Activated naive CD8-positive, alpha-beta T cell treated with anti-CD3 and anti-CD28 coated beads for 36 hours (primary cell): ENCODE measurements around the gene IFFO2. TPM values are rescaled to one million over a fixed set of nuclear protein-coding genes. Genes with fewer than 3 reads are reported as not detected.

Experiments used
- DNase-seq: peaks from one replicate; pipeline ENCODE4 v3.0.0; 2021
- H3K27ac Mint-ChIP-seq: one replicate; pipeline ENCODE4 v1.8.0; 2022; ENCODE audit warnings: mild to moderate bottlenecking, moderate library complexity, mixed read lengths
- H3K27me3 Mint-ChIP-seq: one replicate; pipeline ENCODE4 v1.8.0; 2022; ENCODE audit warnings: mild to moderate bottlenecking, mixed read lengths
- H3K36me3 Mint-ChIP-seq: one replicate; pipeline ENCODE4 v1.8.0; 2021; ENCODE audit warnings: mild to moderate bottlenecking, mixed read lengths
- H3K4me1 Mint-ChIP-seq: one replicate; pipeline ENCODE4 v1.8.0; 2021; ENCODE audit warnings: mixed read lengths
- H3K4me3 Mint-ChIP-seq: one replicate; pipeline ENCODE4 v1.8.0; 2022; ENCODE audit warnings: mild to moderate bottlenecking, moderate library complexity, mixed read lengths
- H3K9me3 Mint-ChIP-seq: one replicate; pipeline ENCODE4 v1.8.0; 2022; ENCODE audit warnings: mixed read lengths
- total RNA-seq, 2 experiments: library from RNA; stranded (reverse); gene quantifications; one replicate each; pipeline ENCODE4 v1.2.3, GENCODE V29; 2021

The IFFO2 gene
- total RNA-seq, 2 experiments from 2014 or later: 21.4 to 21.7 TPM

DNA sequence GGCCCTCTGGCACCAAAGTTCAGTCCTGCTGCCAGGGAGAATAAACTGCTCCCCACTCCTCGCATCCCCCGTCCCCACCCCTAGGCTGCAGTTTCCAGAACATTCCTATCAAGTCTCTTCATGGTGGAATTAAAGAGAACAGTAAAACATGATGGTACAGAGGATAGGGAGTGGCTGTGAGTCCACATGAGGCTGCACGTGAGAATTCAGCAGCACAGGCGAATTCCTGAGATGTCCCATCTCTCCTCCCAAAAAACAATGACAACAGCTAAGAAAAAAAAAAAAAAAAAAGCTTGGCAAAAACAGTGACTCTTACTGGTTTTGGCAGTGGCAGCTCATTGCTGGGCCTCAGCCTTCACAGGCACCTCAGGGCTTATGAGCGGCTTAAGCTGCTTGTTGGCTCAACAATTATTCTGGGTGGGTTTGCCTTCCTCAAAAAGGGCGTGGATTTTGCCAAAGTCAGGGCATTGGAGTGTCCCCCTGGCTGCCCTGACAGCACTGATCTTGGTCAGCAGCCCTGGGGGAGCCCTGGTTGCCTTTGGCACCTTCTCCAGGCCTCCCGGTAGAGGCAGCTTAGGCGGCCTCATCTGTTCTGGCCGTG is 5.7 kb upstream of the IFFO2 start:
- H3K9me3 Mint-ChIP-seq: no peaks in the 10 kb centered on the region
- H3K27ac Mint-ChIP-seq: no peak overlapping the region
- no peaks in the 10 kb centered on the region for H3K36me3 Mint-ChIP-seq
- H3K27me3 Mint-ChIP-seq: peaks cover 5% of the 10 kb centered on the region
- peaks cover 23% of the 10 kb centered on the region for H3K4me1 Mint-ChIP-seq
- DNase-seq: no peak
- H3K4me3 Mint-ChIP-seq: no peak overlapping the region

DNA sequence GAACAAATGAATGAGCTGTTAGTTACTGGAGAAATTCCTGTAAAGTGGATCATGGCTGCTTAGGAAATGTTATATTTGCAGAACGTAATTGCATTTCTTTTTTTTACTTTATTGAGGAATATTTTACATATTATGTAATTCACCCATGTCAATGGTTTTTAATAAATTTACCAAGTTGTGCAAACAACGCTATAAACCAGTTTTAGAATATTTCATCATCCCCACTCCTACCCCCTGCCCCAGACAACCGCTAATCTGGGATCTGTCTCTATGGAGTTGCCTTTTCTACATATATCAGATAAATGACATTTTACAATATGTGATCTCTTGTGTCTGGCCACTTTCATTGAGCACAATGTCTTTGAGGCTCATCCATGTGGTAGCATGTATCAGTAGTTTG is 4.3 kb upstream of the IFFO2 start:
- no peak overlapping the region for H3K4me3 Mint-ChIP-seq
- peaks cover 5% of the 10 kb centered on the region for H3K27me3 Mint-ChIP-seq
- H3K9me3 Mint-ChIP-seq: no peaks in the 10 kb centered on the region
- DNase-seq: no peak
- no peak overlapping the region for H3K27ac Mint-ChIP-seq
- H3K4me1 Mint-ChIP-seq: peaks cover 21% of the 10 kb centered on the region
- H3K36me3 Mint-ChIP-seq: no peaks in the 10 kb centered on the region

DNA sequence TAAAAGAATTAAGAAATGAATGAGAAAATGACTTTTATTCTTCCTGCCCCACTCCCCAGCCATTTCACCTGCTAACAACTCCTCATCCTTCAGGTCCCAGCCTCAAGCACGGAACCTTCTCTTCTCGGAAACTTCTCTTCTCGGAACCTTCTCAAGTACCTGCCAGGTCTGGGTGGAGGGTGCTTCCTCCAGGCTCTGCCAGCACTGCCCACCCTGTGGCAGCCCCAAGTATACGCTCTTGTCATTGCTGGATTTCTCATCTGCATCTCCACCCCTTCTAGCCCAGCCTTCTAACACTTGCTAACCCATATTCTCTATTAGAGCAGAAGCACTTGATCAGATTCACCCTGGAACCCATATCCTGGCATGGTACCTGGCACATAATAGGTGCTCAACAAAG is 3.9 kb upstream of the IFFO2 start:
- no peak overlapping the region for H3K4me3 Mint-ChIP-seq
- H3K9me3 Mint-ChIP-seq: no peaks in the 10 kb centered on the region
- no peak for DNase-seq
- no peaks in the 10 kb centered on the region for H3K36me3 Mint-ChIP-seq
- H3K27ac Mint-ChIP-seq: no peak overlapping the region
- H3K4me1 Mint-ChIP-seq: peaks cover 18% of the 10 kb centered on the region
- peaks cover 5% of the 10 kb centered on the region for H3K27me3 Mint-ChIP-seq

DNA sequence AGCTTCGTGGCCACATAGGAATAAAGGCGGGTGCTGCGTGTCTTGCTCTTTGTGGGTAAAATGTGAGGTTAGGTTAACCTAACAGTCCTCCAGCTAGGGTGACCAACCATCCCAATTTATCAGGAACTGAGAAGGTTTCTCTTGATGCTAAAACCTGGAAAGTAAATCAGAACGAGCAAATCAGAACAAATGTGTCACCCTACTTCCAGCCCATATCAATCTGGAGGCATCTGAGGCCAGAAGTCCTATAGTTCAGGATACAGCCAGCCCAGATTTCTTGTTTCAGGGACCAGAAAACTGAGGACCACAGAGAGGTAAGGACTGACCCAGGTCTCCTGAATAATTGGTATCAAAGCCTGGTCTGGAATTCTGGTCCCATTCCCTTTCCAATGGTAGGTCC is 3.1 kb upstream of the IFFO2 start:
- Mint-ChIP-seq H3K4me3 (no peak overlapping the region), H3K36me3 (no peaks in the 10 kb centered on the region), H3K4me1 (peaks cover 21% of the 10 kb centered on the region), H3K27ac (no peak overlapping the region), H3K27me3 (peaks cover 5% of the 10 kb centered on the region), H3K9me3 (no peaks in the 10 kb centered on the region)
- DNase-seq: no peak

DNA sequence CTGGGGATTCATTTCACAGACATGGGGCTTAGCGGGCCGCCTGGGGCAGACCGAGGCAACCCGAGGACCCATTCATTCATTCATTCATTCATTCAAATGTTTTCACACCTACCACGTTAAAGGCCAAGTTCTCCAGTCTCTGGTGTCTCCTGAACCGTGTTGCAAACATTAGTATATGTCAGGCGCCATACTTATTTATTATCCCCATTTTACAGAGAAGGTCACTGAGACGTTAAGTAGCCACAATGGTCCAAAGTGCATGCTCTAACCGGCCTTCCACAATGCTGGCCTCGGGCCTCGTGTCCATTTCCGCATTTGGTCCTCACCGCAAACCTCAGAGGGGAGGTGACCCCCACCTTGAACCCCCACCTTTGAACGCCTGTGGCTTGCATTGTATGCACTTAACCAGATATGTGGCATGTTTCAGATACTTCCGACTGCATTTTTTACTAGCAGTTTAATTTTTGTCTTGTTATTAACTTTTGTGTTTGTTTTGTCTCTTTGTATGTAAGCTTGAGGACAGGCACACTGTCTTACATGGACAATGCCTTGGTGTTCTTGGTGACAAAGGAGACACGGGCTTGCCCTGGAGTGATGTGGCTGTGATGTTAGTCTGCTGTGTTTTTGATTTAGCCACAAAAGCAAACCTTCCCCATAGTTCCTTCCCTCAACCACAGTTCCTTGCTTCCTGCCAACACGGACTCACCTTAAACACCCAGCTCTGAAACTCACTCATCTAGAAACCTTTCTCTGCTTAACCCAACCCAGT is 1.2 kb upstream of the IFFO2 start:
- Mint-ChIP-seq H3K27me3 (peaks cover 5% of the 10 kb centered on the region), H3K27ac (no peak overlapping the region), H3K9me3 (no peaks in the 10 kb centered on the region), H3K4me3 (peak overlapping the region; percentile 86), H3K4me1 (peaks cover 38% of the 10 kb centered on the region), H3K36me3 (peaks cover 7% of the 10 kb centered on the region)
- DNase-seq: no peak

DNA sequence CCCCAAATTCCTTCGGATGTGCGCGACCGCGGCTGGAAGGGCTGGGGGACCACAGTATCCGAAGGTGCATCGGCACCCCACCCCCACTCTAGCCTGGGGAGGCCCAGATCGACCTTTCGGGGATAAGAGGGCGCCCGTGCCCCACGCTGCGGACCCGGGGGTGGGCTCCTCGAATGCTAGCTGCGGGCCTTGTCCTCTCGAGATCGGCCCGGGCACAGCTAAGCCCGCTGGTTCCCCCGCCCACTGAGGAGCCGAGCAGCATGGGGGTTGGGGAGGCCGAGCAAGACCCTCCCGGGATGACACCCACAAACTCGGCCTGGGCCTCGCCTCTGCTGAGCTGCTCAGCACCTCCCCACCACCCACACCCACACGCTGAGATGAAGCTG is 653 bp upstream of the IFFO2 start:
- Mint-ChIP-seq H3K27ac (peak overlapping the region; percentile 74), H3K36me3 (peaks cover 13% of the 10 kb centered on the region), H3K27me3 (peaks cover 5% of the 10 kb centered on the region), H3K4me1 (peaks cover 44% of the 10 kb centered on the region), H3K9me3 (no peaks in the 10 kb centered on the region), H3K4me3 (peak overlapping the region; percentile 86)
- DNase-seq: peak; percentile 29

DNA sequence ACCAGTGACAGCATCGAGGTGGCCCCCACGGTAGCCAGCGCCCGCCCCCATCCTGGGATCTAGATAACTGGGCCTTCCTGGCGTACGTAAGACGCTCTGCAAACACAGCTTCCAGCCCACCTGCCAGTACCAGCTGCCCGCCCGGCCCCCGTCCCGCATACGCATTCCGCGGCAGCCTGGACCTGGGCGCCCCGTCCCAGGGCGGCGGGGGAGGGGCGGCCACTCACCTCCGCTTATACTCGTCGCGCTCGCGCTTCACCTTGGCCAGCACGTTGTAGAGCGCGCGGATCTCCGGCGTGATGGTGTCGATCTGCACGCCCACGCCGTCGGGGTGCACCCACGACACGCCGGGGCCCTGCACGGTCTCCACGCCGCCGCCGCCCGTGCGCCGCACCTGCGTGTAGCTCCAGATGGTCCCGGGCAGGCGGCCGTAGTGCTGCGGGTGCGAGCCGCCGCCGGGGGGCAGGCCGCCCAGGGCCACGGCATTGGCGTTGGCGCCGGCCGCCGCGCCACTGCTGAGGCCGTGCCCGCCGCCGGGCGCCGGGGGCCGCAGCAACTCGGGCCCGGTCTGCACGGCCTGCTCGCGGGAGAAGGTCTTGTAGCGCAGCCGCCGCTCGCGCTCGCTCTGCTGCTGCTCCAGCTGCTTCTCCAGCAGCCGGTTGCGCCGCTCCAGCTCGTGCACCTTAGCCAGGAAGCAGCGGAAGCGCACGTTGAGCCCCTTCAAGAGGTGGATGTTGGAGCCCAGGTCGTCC is 859 bp downstream of the IFFO2 start:
- H3K36me3 Mint-ChIP-seq: peaks cover 13% of the 10 kb centered on the region
- peaks cover 58% of the 10 kb centered on the region for H3K4me1 Mint-ChIP-seq
- H3K4me3 Mint-ChIP-seq: peak overlapping the region; percentile 79
- H3K9me3 Mint-ChIP-seq: no peaks in the 10 kb centered on the region
- H3K27ac Mint-ChIP-seq: peak overlapping the region; percentile 76
- DNase-seq: peak; percentile 65
- H3K27me3 Mint-ChIP-seq: peaks cover 5% of the 10 kb centered on the region

DNA sequence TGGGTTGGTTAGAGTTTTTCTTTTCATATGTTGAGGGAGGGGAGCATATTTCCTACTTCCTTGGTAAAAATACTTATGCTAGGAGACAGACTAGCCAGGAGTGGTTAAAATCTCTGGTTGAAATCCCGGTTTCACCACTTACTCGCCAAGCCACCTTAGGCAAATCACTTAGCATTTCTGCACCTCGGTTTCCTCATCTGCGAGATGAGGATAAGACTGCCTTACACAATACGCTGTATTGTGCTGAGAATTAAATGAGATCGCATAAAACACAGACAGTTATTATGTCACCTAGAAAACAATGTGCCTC is 1.4 kb downstream of the IFFO2 start:
- Mint-ChIP-seq H3K27ac (peak overlapping the region; percentile 76), H3K36me3 (peaks cover 13% of the 10 kb centered on the region), H3K4me3 (peak overlapping the region; percentile 79), H3K4me1 (peaks cover 63% of the 10 kb centered on the region), H3K9me3 (no peaks in the 10 kb centered on the region), H3K27me3 (peaks cover 5% of the 10 kb centered on the region)
- DNase-seq: no peak

DNA sequence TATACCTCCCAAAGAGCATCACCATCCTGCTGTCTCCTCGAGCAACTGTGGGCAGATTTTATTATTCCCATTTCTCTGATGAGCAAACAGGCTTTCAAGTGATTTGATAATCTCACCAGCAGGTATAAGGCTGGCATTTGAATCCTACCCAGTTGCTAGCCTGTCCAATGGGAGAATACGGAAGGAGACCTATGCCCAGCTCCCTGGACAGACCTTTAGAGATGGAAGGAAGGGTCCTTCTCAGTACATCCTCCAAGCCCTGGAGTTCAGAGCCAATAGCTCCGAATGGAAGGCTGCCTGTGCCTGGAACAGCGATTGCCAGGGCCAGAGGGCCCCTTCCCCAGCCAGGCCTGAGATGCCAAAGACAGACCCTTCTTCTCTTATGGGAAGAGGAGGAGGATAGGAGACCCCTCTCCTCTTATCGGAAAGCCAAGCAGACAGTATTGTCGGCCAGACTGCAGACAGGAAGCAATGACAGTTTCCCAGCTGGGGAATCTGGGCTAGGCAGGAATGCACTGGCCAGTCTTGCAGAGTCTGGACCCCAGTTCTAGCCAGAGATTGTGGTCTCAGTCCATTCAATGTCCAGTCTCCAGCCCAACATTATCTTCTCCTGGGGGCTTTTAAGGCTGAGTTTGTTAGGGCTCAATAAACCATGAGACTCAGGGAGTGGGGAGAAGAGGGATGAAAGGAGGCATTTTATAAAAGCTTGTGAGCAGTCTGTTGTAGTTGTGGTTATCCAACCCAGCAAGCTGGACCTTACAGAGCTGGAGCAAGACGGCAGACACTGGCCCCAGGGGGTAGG is 2.0 kb downstream of the IFFO2 start:
- Mint-ChIP-seq H3K27ac (peak overlapping the region; percentile 43), H3K27me3 (peaks cover 5% of the 10 kb centered on the region), H3K36me3 (peaks cover 13% of the 10 kb centered on the region), H3K4me1 (peaks cover 68% of the 10 kb centered on the region), H3K9me3 (no peaks in the 10 kb centered on the region), H3K4me3 (peak overlapping the region; percentile 79)
- DNase-seq: no peak

DNA sequence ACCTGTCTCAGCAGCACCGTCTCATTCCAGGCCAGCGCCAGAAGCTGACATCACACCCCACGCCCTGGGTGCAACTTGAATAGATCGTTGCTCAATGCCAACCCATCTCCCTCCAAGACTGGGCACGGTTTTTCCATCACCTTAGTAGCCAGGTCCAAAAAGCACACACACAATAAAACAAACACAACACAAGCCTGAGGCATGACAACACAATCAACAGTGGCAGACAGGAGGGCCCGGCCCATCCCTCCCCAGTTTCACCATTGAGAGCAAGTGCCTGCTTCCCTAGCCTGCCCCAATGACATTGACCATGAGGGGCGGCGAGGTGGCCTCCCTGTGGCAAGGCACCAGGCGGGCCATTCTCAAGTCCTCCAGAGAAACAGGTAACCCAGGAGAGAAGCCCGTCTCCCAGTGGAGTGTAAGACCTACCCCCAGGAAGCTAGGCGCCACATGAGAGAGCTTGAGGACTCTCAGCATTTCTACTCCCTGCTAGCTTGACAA is 2.7 kb downstream of the IFFO2 start:
- peaks cover 13% of the 10 kb centered on the region for H3K36me3 Mint-ChIP-seq
- peak overlapping the region; percentile 27 for H3K27ac Mint-ChIP-seq
- H3K9me3 Mint-ChIP-seq: no peaks in the 10 kb centered on the region
- H3K4me1 Mint-ChIP-seq: peaks cover 74% of the 10 kb centered on the region
- peak overlapping the region; percentile 79 for H3K4me3 Mint-ChIP-seq
- DNase-seq: no peak
- H3K27me3 Mint-ChIP-seq: peaks cover 5% of the 10 kb centered on the region

DNA sequence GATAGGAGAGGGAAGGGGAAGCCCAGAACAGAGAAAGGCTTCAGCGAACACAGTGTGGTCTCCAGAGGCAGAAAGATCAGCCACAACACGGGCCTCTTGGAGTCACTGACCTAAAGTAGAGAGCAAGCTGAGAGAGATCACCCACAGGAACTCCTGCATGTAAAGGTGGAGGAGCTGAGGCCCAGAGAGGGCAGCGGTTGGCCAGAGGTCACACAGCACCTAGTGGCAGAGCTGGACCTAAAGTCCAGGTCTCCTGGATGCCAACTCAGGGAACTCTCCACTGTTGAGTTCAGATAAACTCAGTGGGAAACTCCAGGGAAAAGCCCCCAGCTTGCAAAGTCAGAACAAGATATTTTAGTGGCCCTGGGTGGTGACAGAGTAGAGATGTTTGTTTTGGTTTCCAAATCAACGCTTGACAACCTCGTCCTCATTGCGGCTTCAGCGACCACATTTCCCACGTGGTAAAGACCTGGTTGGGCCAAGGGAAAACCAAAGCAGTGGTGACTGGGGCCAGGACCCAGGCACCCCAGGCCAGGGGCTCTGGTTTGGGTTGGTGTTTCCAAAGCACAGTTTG is 4.6 kb downstream of the IFFO2 start:
- Mint-ChIP-seq H3K36me3 (peaks cover 13% of the 10 kb centered on the region), H3K4me1 (peaks cover 80% of the 10 kb centered on the region), H3K27ac (peak overlapping the region; percentile 95), H3K27me3 (no peaks in the 10 kb centered on the region), H3K4me3 (peak overlapping the region; percentile 57), H3K9me3 (no peaks in the 10 kb centered on the region)
- peak; percentile 89 for DNase-seq

DNA sequence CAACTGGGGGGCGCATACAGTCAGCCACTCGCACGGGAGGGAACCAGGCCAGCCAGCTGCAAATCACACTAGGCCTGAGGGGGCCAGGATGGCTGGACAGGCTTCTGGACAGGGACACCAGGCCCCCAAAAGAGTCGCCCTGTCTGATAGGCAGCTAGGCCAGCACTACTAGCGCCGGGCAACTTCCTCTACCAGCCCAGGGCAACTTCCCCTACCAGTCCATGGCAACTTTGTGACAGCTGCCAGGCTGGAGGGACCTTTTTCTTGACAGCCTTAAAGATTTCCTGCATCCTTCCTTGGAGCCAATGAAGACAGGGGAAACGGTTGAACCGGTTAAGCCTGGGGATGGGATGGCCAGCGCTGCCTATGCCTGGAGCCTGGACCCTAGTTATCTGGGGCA is 5.1 kb downstream of the IFFO2 start:
- no peaks in the 10 kb centered on the region for H3K27me3 Mint-ChIP-seq
- DNase-seq: peak; percentile 22
- H3K27ac Mint-ChIP-seq: peak overlapping the region; percentile 95

DNA sequence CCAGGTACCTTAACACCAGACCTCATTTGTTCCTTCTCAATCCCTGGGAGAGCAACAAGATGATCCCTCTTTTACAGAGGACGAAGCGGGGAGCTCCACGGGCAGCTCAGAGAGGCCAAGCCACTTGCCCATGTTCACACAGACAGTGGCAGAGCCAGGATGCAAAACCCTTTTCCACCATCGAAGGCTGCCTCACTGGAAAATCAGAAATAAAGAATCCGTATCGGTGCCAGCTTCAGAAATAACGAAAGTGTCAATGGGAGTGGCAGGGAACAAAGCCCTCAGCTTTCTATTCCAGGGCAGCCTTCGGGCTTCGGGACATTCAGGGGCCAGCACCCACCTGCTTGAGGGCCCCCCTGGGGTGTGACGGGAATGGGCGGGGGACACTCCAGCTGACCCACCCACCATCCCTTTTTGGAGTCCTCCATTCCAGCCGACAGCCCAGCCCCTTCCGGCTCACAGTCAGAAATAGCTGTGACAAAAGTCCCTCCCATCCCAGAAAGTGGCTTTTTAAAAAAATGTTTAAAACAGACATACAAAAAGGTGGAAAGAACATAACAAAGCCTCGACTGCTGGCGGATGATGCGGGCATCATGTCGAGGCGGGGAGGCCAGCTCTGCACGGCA is 6.0 kb downstream of the IFFO2 start:
- H3K4me1 Mint-ChIP-seq: peaks cover 89% of the 10 kb centered on the region
- peak overlapping the region; percentile 78 for H3K4me3 Mint-ChIP-seq
- H3K27me3 Mint-ChIP-seq: no peaks in the 10 kb centered on the region
- H3K27ac Mint-ChIP-seq: peak overlapping the region; percentile 95
- no peaks in the 10 kb centered on the region for H3K9me3 Mint-ChIP-seq
- peaks cover 13% of the 10 kb centered on the region for H3K36me3 Mint-ChIP-seq
- DNase-seq: no peak

More for the DNA sequence above, 5.1 kb downstream of the IFFO2 start:
- H3K36me3 Mint-ChIP-seq: peaks cover 13% of the 10 kb centered on the region
- no peaks in the 10 kb centered on the region for H3K9me3 Mint-ChIP-seq
- H3K4me3 Mint-ChIP-seq: peak overlapping the region; percentile 78
- H3K4me1 Mint-ChIP-seq: peaks cover 83% of the 10 kb centered on the region
